T-helper 9 cell (primary cell): ENCODE measurements around the gene CEMIP2.

Experiments
- DNase-seq: peaks from one replicate; pipeline ENCODE4 v3.0.0-alpha.2; 2020

Gene CEMIP2

GRCh38 chr9:71637926-71638325 lies 130.4 kb downstream of the CEMIP2 start:
- no peak for DNase-seq

- DNase-seq = no peak
Measured at GRCh38 chr9:71637375-71637774, 130.9 kb downstream of the CEMIP2 start.

GRCh38 chr9:71636143-71636839 lies 132.0 kb downstream of the CEMIP2 start:
- no peak for DNase-seq

DNA sequence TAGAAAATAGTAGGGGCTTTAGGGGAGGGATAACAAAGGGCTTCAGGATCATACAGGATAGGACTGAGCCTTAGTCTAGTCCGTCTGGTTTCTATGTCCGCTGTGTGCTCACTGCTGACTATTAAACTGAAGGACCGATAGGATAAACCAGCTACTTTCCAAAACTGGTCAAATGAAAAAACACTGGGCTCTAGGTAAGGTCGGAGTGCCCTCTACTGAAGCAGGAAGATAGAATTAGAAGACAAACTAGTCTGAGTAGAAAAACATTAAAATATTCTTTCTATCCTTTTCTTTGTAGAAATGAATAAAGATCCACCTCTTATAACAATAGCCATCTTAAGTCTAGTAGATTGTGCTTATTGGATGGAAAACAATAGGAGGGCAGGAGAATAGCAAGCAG lies 133.6 kb downstream of the CEMIP2 start:
- no peak for DNase-seq
